GM21717 (cell line): ENCODE data around the gene PTPRD.

Experiments used
- ATAC-seq: cut with Tn5 transposase; IDR thresholded peaks from one replicate; pipeline ENCODE4 v1.9.1; 2021; ENCODE audit warnings: mild to moderate bottlenecking, moderate library complexity; ENCODE audit not compliant: unreplicated experiment

The PTPRD gene

DNA sequence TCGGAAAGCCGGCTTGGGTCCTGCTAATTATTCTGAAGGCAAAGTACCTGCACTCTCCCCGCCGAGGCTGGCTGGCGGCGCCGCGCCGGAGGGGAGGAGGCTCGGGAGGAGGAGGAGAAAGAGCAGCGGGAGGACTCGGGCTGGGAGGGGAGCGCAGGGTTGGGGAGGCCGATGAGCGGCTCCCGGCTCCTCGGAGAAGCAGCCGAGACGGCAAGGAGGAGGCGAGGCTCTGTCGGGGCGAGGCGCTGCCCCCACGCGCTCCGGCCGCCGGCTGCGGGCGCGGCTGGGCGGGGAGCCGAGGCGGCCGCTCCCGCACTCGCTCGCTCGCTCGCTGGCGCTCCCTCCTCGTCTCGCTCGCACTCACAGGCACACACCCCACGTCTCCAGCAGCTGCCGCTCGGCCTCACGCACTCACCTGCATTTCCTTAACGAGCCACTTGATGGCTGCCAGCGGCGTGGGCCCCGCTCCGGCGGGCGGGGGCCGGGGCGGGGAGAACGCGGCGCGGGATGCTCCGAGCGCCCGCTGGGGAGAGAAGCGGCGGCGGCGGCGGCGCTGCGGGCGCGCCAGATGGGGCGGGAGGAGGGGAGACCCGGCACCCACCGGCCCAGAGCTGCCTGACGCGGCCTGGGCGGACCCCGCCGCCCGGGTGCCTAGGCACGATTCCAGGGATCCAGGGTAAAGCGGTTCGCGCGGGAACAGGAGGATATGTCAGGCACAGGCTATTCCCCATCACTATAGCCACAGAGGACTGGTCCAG, at the start of gene PTPRD:
Gene PTPRD, minus strand, starts transcription at position 362 of the 758 bp plus-strand sequence.
- peak; percentile 83 for ATAC-seq

GRCh38 chr9:10661994-10662393, 49.2 kb upstream of the PTPRD start:
- no peak for ATAC-seq

DNA sequence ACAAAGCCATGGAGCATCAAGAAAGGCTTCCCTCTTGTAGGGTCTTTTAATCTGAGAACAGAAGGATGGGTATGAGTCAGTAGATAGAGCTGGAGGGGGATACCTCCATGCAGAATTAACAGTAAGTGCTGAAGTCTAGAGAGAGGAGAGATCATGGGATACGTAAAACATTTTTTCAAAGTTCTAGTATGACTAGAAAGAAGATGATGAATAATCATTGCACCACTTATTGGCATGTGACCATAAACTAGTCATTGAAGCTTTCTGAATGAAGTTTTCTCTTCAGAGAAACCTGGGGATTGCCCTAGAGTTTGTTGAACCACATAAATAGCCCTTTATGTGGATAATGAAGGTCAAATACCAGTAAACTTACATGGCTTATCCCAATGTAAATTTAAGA, 48.6 kb upstream of the PTPRD start:
- ATAC-seq: no peak

DNA sequence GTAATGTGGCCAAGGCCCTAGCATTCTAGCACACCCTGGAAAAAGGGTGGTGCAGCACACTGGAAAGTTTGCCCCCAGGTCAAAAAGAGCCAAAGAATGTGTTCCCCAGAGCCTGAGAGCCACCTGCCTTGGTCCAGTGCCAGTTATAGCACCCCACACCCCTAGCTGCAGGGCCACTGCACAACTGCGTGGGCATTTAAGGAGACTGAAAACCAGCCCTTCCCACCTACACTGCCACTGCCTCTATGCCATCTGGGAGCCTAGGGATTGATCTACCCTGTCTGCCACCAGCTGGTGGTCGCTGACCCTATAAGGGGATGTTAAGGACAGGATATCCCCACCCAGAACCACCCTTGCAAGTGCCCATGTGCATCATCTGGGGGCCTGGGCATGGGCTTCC, 38.2 kb upstream of the PTPRD start:
- no peak for ATAC-seq

- ATAC-seq: no peak
These were observed 36.3 kb upstream of the PTPRD start for GRCh38 chr9:10649076-10649475.

DNA sequence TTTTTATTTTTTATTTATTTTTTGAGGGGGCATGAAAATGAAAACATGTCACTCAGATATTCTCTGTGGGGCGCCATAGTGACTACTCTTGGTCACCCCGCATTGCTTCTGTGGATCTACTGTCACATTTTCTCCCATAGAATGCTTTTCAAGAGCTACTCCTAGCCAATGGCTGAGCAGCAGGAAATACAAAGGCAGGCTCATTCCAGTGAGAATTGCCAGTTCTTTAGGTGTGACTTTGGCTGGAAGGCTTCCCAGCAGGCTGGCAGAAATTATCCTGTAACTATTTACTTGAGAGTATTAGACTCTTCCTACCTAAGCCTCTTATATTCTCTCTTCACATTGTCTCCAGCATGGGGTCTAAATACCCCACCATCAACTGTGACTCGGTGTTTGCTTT, 21.0 kb upstream of the PTPRD start:
- ATAC-seq: no peak

DNA sequence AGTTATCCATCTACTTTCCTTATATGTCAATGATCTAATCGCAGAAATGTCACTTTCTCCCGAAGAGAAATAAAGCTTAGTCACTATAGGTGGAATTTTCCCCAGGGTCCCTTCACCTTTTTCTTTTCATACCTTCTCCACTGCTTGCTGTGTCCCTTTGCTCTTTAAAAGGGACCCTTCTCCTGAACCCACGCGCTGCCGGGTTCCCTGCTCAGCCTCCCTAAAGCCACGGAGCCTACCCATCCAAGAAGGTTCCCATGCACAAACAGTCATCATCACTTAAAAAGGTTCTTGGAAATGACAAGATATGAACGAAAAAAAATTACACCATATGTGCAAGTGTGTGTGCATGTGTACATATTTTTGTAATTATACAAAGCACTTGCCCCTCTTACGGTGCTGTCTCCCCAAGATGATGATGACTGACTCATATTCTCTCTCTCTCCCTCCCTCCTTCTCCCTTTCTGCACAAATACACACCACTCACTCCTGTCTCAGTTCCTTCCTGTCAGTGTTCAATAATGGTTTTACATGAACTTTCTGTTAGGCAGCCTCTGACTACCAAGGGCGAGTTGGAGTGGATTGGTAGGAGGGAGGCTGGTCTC, 1.5 kb upstream of the PTPRD start:
- no peak for ATAC-seq

DNA sequence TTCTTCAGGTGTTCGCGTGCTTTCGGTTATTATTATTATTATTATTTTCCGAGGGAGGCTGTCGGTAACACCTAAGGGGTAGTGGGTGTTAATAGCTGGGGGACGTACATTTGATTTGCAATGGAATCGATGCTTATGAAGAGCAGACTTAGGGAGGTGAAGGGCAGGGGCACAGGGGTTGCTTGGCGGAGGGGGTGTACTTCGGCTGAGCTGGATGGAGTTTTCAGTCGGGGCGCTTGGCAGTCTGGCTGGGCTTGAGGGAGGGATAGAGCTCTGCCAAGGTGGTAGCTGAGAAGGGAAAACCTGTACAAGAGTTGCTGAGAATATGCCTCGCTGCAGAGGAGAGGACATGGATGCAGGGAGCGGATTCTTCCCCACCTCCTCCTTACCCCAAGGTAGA, 617 bp upstream of the PTPRD start:
- no peak for ATAC-seq

- no peak for ATAC-seq
These were observed 7.4 kb downstream of the PTPRD start for GRCh38 chr9:10605388-10605787.

DNA sequence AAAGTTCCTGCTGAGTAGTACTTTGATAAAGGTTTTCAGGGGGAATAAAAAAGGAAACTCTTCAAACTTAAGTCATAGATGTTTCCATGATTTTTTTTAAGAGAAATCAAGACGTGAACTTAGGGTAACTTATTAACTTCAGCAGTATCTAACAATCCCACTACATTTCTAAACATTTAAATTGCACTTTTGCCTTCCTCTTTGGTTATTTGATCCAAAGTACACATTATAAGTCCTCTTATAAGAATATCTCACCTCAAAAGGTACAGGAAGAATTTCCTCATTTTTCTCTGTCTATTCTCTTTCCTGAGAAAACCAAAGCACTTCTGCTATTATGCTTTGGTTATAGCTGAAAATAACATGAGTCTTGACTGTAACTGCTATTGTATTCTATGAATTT, 7.9 kb downstream of the PTPRD start:
- no peak for ATAC-seq

GRCh38 chr9:10597801-10598200, 15.0 kb downstream of the PTPRD start:
- no peak for ATAC-seq

- ATAC-seq: no peak
These were observed 18.3 kb downstream of the PTPRD start for GRCh38 chr9:10594482-10594881.

GRCh38 chr9:10586407-10586806, 26.4 kb downstream of the PTPRD start:
- ATAC-seq: no peak

DNA sequence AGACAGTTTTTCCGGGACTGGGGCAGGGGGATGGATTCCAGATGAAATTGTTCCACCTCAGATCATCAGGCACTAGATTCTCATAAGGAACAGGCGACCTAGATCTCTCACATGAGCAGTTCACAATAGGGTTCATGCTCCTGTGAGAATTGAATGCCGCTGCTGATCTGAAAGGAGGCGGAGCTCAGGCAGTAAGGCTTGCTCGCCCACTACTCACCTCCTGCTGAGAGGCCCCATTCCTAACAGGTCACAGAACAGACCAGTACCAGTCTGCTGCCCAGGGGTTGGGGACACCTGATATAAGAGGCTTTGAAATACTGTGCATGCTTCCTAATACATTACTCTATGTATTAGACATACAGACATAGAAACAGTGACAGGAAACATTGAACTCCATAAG, 41.1 kb downstream of the PTPRD start:
- ATAC-seq: no peak

DNA sequence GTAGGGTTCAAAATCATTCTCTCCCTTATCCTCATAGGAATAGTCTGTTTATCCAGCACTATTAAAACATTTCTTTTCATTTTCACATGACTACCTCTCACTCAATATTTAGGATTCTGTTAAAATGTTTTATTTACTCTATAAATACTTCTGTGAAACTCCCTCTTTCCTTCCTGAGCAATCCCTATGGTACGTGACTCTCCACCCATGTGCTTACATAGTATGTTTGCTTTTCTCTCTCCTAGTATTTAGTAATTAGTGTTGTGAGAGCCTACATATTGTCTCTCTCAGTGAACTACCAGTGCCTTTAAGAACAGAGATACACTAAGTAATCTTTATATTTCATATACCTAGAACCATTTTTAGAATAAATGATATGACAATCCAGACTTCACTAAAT, 46.0 kb downstream of the PTPRD start:
- no peak for ATAC-seq

GRCh38 chr9:10562581-10563343, 50.0 kb downstream of the PTPRD start:
- no peak for ATAC-seq

DNA sequence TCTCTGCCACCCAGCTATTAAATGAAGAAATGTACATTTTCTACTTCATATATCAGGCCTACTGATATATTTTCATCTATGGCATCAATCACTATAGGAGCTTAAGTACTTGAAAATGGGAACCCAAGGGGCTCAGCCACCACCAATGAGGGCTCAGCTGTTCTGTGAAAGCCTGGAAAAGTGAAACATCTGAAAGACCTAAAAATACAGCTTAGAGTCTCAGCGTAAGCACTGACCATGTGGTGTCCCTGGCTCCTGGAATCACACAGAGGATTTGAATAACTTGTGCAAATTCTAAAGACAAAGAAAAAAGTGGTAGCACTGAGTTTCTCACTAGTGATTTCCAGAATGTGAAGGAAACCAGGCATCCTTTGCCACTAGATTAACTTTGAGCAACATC, 64.5 kb downstream of the PTPRD start:
- no peak for ATAC-seq

DNA sequence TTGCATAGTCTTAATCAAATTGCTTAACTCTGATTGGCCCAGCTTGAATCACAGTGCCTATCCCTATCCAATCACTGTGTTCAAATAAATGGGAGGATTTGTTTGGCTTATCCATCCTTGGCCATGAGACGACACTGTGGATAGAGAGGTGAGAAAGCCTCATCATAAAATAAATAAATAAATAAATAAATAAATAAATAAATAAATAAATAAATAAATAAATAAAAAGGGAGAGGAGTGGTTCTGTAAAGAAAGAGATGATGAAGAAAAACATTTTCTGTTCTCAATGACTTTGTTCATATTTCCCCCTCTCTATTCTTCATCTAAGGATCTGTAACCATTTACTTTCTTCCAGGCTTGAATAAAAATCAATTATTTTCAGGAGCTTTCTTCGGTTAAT, 74.7 kb downstream of the PTPRD start:
- no peak for ATAC-seq

DNA sequence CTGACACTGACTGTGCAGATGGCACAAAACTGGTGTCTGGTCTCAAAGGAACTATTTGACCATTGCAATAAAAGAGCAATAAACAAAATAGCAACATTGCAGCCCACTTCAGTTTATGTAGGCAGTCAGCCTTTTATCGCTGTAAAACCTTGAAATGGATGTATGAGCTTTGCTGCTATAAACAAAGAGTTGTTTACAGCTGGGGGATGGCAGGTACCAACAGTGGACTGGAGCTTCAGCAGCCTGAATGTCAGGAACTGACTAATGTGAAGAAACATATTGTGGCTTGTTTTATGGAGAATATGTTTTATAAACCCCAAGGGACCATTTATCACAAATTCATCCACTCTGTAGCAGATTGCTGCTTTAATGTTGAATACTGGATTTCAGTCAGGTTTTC, 78.0 kb downstream of the PTPRD start:
- no peak for ATAC-seq

GRCh38 chr9:10525972-10526371, 86.8 kb downstream of the PTPRD start:
- ATAC-seq: no peak

DNA sequence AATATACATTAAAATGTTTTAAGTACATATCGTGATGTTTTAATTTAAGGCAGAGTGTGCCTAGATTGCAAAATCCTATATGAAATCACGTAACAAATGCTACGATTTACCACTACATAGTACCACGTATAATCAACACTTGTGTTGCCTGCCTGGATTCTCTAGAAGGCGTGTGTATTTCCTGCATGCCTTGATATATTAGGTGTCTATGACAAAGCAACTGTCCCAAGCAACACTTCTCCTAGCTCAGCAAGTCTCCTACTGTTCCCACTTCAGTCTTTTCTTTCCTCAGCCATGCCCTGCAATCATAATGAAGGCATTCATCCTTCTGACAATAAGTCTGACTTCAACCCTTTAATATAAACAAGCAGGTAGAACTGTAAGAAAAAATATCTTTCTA, 89.6 kb downstream of the PTPRD start:
- ATAC-seq: no peak

- no peak for ATAC-seq
These were observed 100.7 kb downstream of the PTPRD start for GRCh38 chr9:10512144-10512543.
